GM21576 (cell line): ENCODE results near the gene MYO1F.
"Not testable (repeated sequence)": the region's sequence is repeated elsewhere in the genome, so short reads cannot be mapped to it uniquely, and the experiment has no call there.

Experiments used
- ATAC-seq: cut with Tn5 transposase; IDR thresholded peaks from one replicate; pipeline ENCODE4 v1.9.1; 2021; ENCODE audit warnings: mild to moderate bottlenecking, moderate library complexity; ENCODE audit not compliant: unreplicated experiment

Gene MYO1F

DNA sequence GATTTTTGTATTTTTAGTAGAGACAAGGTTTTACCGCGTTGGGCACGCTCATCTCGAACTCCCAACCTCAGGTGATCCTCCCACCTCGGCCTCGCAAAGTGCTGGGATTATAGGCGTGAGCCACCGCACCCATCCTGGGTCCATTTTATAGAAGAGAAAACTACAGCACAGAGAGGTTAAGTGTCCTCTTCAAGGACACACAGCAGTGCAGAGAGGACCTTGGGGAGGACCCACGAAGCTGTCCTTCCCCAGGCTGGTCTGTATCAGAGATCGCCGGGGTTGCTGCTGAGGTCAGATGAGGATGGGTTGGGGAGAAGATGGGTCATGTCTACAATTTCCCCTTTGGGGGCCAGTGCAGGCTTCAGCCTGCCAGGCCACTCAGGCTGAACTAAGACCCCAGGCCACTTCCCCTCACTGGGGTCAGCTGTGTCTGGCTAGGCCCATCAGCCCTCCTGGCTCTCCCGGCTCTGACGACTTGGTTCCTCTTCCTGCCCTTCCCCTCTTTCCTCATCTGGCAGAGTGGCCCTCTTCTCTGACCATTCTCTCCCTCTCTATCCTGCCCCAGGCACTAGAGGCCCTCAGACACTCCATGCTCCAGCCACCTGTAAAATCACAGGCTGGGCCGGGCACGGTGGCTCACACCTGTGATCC, 9.6 kb downstream of the MYO1F start:
- no peak for ATAC-seq

DNA sequence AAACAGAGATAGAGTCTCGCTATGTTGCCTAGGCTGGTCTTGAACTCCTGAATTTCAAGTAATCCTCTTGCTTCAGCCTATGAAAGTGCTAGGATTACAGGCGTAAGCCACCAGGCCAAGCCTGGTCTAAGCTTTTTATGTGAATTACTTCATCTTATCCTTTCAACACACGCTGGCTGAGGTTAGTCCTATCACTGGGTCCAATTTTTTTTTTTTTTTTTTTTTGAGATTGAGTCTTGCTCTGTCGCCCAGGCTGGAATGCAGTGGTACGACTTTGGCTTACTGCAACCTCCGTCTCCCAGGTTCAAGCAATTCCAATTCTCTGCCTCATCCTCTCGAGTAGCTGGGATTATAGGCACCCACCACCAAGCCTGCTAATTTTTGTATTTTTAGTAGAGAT, 10.4 kb downstream of the MYO1F start:
- no peak for ATAC-seq

DNA sequence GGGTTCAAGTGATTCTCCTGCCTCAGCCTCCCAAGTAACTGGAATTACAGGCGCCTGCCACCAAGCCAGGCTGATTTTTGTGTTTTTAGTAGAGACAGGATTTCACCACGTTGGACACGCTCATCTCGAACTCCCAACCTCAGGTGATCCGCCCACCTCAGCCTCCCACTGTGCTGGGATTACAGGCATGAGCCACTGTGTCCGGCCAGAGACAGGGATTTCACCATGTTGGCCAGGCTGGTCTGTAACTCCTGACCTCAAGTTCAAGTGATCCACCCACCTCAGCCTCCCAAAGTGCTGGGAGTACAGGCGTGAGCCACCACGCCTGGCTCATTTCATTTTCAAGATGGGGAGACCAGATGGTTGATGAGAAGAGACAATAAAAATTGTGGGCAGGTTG, 12.4 kb downstream of the MYO1F start:
- ATAC-seq: not testable (repeated sequence)

DNA sequence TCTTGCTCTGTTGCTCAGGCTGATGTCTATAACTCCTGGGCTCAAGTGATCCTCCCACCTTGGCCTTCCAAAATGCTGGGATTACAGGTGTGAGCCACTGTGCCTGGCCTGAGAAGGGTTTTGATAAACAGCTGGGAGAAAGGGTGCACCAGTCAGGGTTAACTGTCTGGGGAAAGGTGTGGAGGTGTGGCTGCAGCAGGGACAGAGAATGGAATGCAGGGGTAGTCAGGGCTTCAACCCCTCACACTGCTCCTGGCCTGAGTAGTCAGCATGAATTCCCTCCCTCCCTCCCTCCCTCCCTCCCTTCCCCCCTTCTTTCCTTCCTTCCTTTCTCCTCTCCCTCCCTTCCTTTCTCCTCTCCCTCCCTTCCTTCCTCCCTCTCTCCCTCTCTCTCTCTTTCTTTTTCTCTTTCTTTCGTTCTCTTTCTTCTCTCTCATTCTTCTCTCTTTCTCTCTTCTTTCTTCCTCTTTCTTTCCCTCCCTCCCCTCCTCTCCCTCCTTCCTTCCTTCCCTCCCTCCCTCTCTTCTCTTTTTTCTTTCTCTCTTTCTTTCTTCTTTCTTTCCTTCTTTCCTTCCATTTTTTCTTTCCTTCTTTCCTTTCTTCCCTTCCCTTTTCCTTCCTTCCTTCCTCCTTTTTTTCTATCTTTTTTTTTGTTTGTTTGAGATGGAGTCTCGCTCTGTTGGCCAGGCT, 16.0 kb downstream of the MYO1F start:
- no peak for ATAC-seq

DNA sequence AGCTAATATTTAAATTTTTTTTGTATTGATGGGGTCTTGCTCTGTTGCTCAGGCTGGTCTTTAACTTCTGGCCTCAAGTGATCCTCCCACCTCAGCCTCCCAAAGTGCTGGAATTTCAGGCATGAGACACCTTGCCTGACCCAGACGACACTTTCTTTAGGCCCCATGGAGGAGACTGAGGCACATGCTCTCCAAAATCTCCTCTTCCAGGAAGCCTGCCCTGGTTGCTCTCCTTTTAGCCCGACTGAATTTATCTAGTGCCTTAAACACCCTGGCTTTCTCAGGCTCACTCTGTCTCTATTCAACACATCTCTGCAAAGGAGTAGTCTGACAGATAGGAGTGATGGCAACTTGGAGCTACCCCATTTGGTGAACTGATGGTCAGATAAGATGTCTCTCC, 18.9 kb downstream of the MYO1F start:
- ATAC-seq: no peak

DNA sequence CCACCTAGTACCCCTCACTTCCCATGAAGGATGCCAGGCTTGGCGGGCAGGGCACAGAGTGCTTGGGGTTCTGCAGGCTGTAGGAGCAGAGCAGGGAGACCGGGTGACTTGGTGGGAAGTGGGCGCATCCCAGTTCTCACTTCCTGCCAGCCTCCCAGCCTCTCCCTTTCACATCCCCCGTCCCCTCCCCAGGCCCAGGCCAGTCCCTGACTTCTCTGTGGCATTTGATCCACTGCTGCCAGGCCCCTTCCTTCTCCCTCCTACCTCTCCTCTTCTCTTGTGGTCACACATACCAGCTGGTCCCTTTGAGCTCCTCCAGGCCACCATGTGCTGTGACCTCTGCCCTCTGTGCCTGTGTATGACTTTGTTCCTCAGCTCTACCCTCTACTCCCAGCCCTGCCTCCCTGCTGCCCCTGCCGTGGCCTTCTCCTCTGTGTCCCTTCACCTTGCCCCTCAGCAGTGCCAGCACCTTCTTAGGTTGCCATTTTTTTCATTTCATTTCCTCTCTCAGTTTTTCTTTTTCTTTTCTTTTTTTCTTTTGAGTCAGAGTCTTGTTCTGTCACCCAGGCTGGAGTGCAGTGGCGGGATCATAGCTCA, 19.5 kb downstream of the MYO1F start:
- ATAC-seq: no peak

DNA sequence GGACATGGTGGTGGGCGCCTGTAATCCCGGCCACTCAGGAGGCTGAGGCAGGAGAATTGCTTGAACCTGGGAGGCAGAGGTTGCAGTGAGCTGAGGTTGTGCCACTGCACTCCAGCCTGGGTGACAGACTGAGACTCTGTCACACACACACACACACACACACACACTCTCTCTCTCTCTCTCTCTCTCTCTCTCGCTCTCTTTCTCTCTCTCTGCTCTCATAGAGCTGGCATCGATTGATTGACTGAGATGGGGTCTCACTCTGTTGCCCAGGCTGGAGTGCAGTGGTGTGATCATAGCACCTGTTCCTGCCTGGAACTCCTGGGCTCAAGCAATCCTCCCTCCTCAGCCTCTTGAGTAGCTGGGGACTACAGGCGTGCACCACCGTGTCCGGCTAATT, 23.5 kb downstream of the MYO1F start:
- ATAC-seq: not testable (repeated sequence)

DNA sequence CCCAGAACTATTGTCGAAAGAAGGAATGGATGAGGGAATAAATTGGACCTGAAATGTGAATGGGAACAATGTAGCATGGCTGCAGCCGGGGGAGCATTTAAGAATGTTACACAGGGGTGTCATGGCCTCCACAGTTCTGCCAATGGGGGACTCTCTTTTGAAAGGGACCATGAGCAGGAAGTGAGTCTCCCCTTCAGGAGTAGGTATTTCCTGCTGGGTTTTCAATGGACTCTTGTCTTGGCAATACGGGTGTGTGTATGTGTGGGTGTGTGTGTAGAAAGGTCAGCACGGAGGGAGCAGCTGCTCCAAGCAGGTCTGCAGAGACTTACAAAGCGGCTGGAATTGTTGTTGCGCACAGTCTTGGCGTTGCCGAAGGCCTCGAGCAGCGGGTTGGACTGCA, 24.4 kb downstream of the MYO1F start:
- ATAC-seq: no peak

DNA sequence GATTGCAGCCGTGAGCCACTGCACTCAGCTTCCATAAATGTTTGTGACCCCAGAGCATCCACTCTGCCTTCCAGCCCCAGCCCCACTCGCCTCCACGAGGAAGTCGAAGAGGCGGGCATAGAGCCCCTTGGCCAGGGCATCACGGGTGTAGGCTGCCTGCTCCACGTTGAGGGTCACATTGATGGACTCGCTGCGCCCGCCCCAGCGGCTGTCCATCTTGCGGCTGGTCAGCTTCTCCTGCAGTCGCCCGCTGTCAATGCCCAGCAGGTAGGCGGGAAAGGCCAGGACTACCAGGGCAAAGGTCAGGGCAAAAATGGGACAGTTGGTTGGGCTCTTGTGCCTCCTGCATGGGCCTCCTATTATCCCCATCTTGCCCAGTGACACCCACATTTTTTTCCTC, 27.2 kb downstream of the MYO1F start:
- ATAC-seq: no peak

DNA sequence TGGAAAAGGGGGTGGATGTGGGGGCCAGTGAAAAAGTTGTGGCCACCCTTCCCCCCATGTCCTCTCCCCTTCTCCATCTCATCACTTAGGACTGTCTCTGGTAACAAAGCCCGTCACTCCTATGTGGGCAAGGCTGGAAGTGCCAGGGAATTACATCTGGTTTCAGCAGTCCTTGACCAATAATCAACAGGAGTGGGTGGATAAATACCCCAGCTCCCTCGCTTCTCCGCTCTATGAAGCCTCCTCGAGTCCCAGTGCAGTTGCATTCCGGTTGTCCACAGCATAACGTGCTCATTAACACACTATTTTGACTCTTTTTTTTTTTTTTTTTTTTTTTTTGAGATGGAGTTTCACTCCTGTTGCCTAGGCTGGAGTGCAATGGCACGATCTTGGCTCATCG, 31.5 kb downstream of the MYO1F start:
- no peak for ATAC-seq

DNA sequence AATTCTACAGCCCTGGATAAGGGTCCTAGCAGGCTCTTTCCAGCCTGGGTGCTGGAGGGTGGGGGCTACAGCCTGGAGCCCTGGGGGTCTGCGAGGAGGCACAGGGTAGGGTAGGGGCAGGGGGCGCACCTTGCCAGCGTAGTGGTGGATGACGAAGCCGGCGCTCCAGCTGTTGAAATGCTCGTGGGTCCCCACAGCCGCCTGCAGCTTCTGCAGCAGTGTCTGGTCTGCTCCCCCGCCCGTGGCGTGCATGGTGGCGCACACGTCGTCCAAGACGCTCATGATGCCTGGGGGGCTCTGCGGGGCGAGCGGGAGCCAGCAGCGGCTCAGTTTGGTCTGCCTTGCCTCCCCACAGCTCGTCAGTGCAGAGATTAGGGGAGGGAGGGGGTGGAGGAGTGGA, 33.1 kb downstream of the MYO1F start:
- no peak for ATAC-seq

DNA sequence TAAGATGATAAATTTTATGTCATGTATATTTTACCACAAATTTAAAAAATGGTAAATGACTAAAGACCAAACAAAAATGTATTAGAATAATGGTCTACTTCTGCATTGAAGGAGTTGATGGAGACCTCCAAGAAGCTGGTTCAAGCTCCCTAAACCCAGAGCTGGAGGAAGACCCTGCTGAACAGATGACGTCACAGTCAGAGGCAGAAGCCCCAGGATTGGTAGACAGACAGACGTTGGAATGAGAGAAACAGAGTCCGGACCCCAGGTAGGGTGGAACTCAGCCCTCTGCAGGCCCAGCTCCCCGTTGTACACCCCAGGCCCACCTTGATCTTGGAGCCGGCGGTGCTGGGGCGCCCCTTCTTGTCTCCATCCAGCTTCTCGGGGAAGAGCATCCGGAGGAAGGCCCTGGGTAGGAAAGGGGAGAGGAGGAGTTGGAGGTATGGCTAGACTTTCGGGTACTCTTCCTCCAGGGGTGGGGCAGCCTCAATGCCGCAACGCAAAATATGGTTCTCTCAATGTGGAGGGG, 37.6 kb downstream of the MYO1F start:
- no peak for ATAC-seq

DNA sequence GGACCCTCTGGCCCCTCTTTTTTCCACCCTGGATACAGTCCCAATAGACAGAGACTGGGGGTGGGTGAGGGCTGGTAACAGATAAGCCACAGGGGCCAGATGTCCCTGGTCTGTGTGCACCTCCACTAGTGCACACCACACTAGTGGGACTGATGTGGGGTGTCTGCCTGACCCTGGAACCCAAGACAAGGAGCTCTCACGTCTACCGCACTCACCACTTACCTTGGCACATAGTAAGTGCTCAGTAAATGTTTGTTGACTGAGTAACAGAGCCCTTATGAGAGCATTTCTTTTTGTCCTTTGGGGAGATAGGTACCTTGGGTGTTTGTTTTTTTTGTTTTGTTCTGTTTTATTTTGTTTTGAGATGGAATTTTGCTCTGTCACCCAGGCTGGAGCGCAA, 40.1 kb downstream of the MYO1F start:
- no peak for ATAC-seq

DNA sequence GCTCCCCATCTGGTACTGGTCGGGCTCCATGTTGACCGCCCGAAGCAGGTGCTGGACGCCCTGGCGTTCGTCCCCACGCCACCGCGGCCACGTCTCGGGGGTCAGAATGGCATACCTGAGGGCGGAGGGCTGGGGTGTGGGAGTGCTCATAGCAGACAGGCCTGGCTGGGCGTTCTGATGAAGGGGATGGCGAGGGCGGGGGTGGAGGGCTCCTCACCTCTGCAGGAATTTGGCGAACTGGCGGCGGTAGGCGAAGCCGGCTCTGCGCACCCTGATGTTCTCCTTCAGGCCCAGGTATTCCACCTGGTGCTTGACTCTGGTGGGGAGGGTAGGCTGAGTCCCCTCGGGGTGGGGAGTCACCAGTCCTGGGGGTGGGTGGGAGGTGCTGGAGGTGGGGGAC, 41.0 kb downstream of the MYO1F start:
- no peak for ATAC-seq

DNA sequence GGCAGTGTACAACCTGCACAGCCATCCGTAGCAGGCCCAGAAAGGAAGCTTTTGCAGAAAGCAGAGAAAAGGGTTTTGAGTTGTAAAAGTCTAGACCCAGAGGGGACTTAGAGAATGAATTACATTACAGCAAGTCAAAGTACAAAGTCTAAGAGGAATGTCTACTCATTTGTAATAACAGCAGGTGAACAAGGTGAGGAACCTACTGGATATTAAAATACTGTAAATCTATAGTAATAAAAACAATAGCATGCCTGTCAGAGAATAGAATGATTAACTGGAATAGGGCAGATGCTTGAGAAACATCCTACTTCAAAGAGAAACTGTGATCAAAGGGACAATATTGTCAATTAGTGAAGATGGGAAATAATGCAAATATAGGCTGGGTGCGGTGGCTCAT, 45.0 kb downstream of the MYO1F start:
- no peak for ATAC-seq

DNA sequence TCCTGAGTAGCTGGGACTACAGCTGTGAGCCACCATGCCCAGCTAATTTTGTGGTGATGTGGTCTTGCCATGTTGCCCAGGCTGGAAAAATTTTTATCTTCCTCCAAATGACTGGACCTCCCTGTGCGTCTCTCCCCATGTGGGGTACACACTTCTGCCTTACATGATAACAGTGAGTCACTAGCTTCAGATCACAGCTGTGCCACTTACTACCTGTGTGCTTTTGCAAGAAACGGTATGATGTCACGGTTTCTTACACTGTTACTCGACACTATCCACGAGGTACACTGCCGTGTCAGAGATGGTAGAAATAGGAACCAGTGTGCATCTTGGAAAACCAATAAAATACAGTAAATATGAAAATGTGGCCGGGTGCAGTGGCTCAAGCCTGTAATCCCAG, 45.8 kb downstream of the MYO1F start:
- no peak for ATAC-seq

DNA sequence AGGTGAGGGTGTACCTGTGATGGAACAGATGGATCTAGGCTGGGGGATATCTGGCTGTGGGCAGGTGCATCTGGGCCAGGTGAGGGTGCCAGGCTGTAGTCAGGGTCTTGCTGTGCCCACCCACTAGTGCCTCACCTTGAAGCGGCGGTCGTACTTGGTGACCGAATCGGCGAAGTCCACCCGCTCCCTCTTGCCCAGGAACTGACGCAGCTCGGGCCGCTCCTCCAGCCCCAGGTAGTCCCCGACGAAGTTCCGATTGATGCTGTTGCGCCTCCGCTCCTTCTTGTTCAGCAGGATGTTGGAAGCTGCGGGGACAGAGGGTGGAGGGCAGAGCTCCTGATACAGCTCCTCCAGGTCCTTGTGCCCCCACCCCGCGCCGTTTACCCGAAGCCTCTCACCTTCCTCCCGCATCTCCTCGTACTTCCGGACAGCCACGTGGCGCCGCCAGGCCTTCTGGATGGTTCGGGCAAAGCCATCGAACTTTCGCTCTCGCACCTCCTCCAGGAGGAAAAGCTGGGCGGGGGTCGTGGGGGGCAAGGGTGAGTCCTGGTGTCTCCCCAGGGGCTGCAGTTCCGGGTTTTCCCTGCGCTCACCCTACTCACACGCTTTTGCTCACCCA, 47.1 kb downstream of the MYO1F start:
- ATAC-seq: no peak

DNA sequence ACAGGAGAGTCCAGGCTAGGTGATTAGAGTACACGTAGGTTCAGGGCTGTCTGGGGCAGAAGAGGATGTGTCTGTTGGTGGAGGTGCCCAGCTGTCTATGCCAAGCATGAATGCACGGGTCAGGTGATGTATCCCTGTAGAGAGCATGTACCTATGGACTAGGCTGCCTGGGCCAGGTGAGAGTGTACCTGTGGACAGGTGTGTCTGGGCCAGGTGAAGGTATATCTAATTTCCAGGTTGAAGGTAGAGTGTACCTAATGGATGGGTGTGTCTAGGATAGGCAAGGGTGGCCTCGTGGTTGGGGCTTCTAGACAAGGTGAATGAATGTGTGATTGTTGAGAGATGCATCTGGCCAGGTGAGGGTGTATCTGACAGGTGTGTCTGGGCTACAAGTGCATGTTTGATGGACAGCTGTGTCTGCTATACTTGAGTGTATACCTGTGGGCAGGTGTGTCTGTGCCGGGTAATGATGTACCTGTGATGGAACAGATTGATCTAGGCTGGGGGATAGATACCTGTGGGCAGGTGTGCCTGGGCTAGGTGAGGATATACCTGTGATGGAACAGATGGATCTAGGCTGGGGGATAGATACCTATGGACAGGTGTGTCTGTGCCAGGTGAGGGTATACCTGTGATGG, 47.8 kb downstream of the MYO1F start:
- ATAC-seq: no peak

DNA sequence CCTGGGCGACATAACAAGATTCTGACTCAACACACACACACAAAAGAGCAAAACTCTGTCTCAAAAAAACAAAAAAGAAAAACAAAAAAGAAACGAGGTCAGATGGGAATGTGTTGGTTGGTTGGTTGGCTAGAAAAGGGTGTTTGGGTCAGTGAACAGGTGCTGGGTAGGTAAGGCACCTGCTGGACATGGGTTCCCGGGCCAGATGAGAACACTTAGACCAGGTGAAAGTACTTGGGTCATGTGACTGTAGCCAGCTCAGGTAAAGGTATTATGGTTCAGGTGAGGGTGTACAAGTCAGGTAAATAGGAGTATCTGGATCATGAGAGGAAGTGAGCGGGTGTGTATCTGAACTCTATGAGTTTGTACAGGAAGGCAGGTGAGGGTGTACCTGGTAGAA, 48.7 kb downstream of the MYO1F start:
- no peak for ATAC-seq

DNA sequence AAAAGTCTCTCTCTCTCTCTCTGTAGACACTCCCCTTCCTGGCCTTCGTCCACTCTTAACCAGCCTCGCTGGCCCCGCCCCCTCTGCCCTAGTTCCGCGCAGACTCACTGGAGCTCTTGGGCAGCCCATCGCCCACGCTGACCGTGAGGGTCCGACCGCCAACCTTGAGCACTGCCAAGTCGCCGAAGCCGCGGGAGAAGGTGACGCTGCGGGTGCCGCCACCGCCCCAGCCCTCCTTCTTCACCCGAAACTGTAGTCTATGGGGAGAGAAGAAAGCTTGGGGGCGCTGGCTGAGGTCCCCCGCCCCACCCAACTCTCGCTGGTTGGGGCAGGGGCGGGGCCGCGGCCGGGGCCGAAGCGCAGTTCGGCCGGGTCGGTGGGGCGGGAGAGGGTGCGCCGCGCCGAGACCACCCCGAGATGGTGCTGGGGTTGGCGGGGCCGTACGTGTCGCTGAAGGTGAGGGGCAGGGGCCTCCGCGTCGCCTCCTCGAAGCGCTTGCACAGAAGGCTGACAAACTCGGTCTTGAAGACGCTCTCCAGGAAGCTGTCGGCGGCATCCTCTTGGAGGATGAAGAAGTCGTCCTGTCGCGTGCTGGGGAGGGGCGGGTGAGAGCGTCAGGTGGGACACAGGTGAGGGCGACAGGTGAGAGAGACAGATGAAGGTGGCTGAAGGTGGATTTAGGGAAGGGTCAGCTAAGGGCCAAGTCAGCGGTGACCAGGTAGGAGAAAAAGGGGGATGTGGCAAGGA, 50.7 kb downstream of the MYO1F start:
- no peak for ATAC-seq

DNA sequence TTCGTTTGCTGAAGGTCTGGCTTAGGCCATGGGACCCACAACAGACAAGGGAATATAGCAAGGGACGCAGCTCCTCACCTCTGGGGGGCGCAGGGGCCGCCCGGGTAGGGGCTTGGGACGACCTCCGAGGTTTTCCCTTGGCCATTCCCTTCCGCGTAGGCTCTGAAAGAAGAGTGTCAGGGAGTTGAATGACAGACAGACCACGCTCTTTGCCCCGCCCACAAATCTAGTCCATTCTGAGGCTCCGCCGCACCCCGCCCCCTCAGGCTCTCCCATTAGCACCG, 51.9 kb downstream of the MYO1F start:
- no peak for ATAC-seq
